GM18858 (cell line): ENCODE results near the gene PIF1.
A peak's percentile ranks its signal among the peaks of the same experiment; 100 is the strongest.

Source experiments
- ATAC-seq: cut with Tn5 transposase; IDR thresholded peaks from one replicate; pipeline ENCODE4 v1.9.1; 2021; ENCODE audit not compliant: unreplicated experiment

PIF1 gene

GRCh38 chr15:64825431-64826294 lies at the start of gene PIF1:
Gene PIF1 (minus strand): TSS chr15:64825647. CDS start chr15:64824335, 1,312 bp downstream.
- ATAC-seq = peak; percentile 80

- ATAC-seq = no peak
Measured at GRCh38 chr15:64870353-64870752, 44.9 kb upstream of the PIF1 start.

- ATAC-seq = no peak
Measured at GRCh38 chr15:64869501-64869900, 44.1 kb upstream of the PIF1 start.

GRCh38 chr15:64865998-64866520 lies 40.6 kb upstream of the PIF1 start:
- no peak for ATAC-seq

- no peak for ATAC-seq
Measured at GRCh38 chr15:64865126-64865997, 39.9 kb upstream of the PIF1 start.

- no peak for ATAC-seq
Measured at GRCh38 chr15:64864068-64864467, 38.6 kb upstream of the PIF1 start.

GRCh38 chr15:64862408-64862807 lies 37.0 kb upstream of the PIF1 start:
- ATAC-seq = no peak

- no peak for ATAC-seq
Measured at GRCh38 chr15:64861960-64862359, 36.5 kb upstream of the PIF1 start.

GRCh38 chr15:64861331-64861730 lies 35.9 kb upstream of the PIF1 start:
- ATAC-seq = no peak

- no peak for ATAC-seq
Measured at GRCh38 chr15:64859226-64859625, 33.8 kb upstream of the PIF1 start.

GRCh38 chr15:64858021-64858575 lies 32.7 kb upstream of the PIF1 start:
- no peak for ATAC-seq

- no peak for ATAC-seq
Measured at GRCh38 chr15:64857421-64857820, 32.0 kb upstream of the PIF1 start.

- no peak for ATAC-seq
Measured at GRCh38 chr15:64856429-64857145, 31.1 kb upstream of the PIF1 start.

- no peak for ATAC-seq
Measured at GRCh38 chr15:64855205-64855975, 29.9 kb upstream of the PIF1 start.

- no peak for ATAC-seq
Measured at GRCh38 chr15:64854526-64854925, 29.1 kb upstream of the PIF1 start.

GRCh38 chr15:64854041-64854440 lies 28.6 kb upstream of the PIF1 start:
- no peak for ATAC-seq

- no peak for ATAC-seq
Measured at GRCh38 chr15:64851503-64851840, 26.0 kb upstream of the PIF1 start.

- no peak for ATAC-seq
Measured at GRCh38 chr15:64850778-64851502, 25.5 kb upstream of the PIF1 start.
